ENCODE data around the gene CDC23.

GRCh38 chr5:138241688-138242571 is 28.8 kb upstream of the CDC23 start:
- TF ChIP-seq CTCF (IDR thresholded peaks at IDR 0.05; ENCODE audit: insufficient read depth, low read depth, low read length) (no peak), EZH2 (IDR thresholded peaks at IDR 0.05; ENCODE audit: insufficient read depth, low read length) (peak; percentile 87)

Data from astrocyte (in vitro differentiated cells and primary cell).